CD14-positive monocyte (primary cell): ENCODE results near the gene VAT1. TPM values are rescaled to one million over a fixed set of nuclear protein-coding genes. Genes with fewer than 3 reads are reported as not detected.

Experiments
- DNase-seq, 3 donors: peaks; one replicate each; pipeline ENCODE4 v3.0.0-alpha.2; 2011 to 2022
- H2AFZ ChIP-seq: 2 replicates; pipeline ENCODE4 v1.6.0; 2012; ENCODE audit warnings: mild to moderate bottlenecking, low read depth, low read length, inconsistent platforms; ENCODE audit not compliant: insufficient read depth, poor library complexity, severe bottlenecking
- H3K27ac ChIP-seq, 2 donors: 1 replicate in 1 of 2; 2 replicates in 1 of 2; pipeline ENCODE4 v1.5.1; 2012 to 2013; ENCODE audit warnings: low read length in 2 of 2, control low read depth in 1 of 2, inconsistent platforms in 1 of 2, low read depth in 1 of 2, mild to moderate bottlenecking in 1 of 2
- H3K27me3 ChIP-seq, 2 donors: one replicate each; pipeline versions ENCODE4 v1.6.0 to v1.6.1; 2011 to 2013; ENCODE audit warnings: low read length in 2 of 2; ENCODE audit not compliant: control insufficient read depth in 2 of 2, insufficient read depth in 2 of 2
- H3K36me3 ChIP-seq, 2 donors: replicated peaks in 1 of 2; 1 replicate in 1 of 2; 2 replicates in 1 of 2; pipeline versions ENCODE4 v1.5.1 to v1.6.1; 2012 to 2013; ENCODE audit warnings: low read length in 2 of 2, control low read depth in 1 of 2, inconsistent platforms in 1 of 2, mild to moderate bottlenecking in 1 of 2; ENCODE audit not compliant: insufficient read depth in 2 of 2, control insufficient read depth in 1 of 2
- H3K4me1 ChIP-seq, 2 donors: 1 replicate in 1 of 2; 2 replicates in 1 of 2; pipeline versions ENCODE4 v1.5.1 to v1.6.1; 2012 to 2013; ENCODE audit warnings: low read length in 2 of 2, control low read depth in 1 of 2, inconsistent platforms in 1 of 2, mild to moderate bottlenecking in 1 of 2, moderate library complexity in 1 of 2; ENCODE audit not compliant: insufficient read depth in 2 of 2, control insufficient read depth in 1 of 2
- H3K4me2 ChIP-seq: replicated peaks from 2 replicates; pipeline ENCODE3; 2012; ENCODE audit warnings: low read length, moderate library complexity, mild to moderate bottlenecking; ENCODE audit not compliant: poor library complexity, severe bottlenecking; ENCODE audit errors: extremely low read depth
- H3K4me3 ChIP-seq, 3 experiments: fragments of 200-600 bp in 1 of 3; sonication (generic) in 1 of 3; replicated peaks in 1 of 3; 1 replicate in 2 of 3; 2 replicates in 1 of 3; pipeline ENCODE4 v1.5.1; 2011 to 2013; ENCODE audit warnings: low read length in 3 of 3, mild to moderate bottlenecking in 3 of 3, control low read depth in 2 of 3, low read depth in 2 of 3, inconsistent platforms in 1 of 3, moderate library complexity in 1 of 3
- H3K79me2 ChIP-seq: 2 replicates; pipeline ENCODE4 v1.6.0; 2012; ENCODE audit warnings: mild to moderate bottlenecking, control low read depth, inconsistent platforms, low read length, moderate library complexity; ENCODE audit not compliant: insufficient read depth
- H3K9ac ChIP-seq: 2 replicates; pipeline ENCODE4 v1.6.0; 2017; ENCODE audit warnings: low read length, mild to moderate bottlenecking; ENCODE audit not compliant: insufficient read depth, poor library complexity, severe bottlenecking
- H3K9me3 ChIP-seq, 2 donors: replicated peaks in 1 of 2; 1 replicate in 1 of 2; 2 replicates in 1 of 2; pipeline versions ENCODE4 v1.5.1 to v1.6.1; 2012 to 2013; ENCODE audit warnings: low read length in 2 of 2, control low read depth in 1 of 2; ENCODE audit not compliant: control insufficient read depth in 1 of 2, insufficient read depth in 1 of 2
- H4K20me1 ChIP-seq: 2 replicates; pipeline ENCODE4 v1.6.0; 2012; ENCODE audit warnings: mild to moderate bottlenecking, low read length, control low read depth, moderate library complexity; ENCODE audit not compliant: insufficient read depth
- H3K27ac Mint-ChIP-seq, 7 donors: one replicate each; pipeline ENCODE4 v1.8.0; 2020; ENCODE audit warnings: mild to moderate bottlenecking in 7 of 7, mixed read lengths in 7 of 7, moderate library complexity in 6 of 7, inconsistent platforms in 2 of 7
- H3K27me3 Mint-ChIP-seq, 3 donors: one replicate each; pipeline ENCODE4 v1.8.0; 2021 to 2022; ENCODE audit warnings: low read depth in 3 of 3, mild to moderate bottlenecking in 3 of 3, mixed read lengths in 3 of 3, moderate library complexity in 3 of 3, inconsistent platforms in 1 of 3
- H3K36me3 Mint-ChIP-seq, 2 donors: one replicate each; pipeline ENCODE4 v1.8.0; 2020; ENCODE audit warnings: mixed read lengths in 2 of 2, inconsistent platforms in 1 of 2, mild to moderate bottlenecking in 1 of 2
- H3K4me1 Mint-ChIP-seq: one replicate; pipeline ENCODE4 v1.8.0; 2020; ENCODE audit warnings: mild to moderate bottlenecking, mixed read lengths
- H3K4me3 Mint-ChIP-seq, 2 donors: one replicate each; pipeline ENCODE4 v1.8.0; 2020; ENCODE audit warnings: mild to moderate bottlenecking in 2 of 2, mixed read lengths in 2 of 2, moderate library complexity in 1 of 2
- H3K9me3 Mint-ChIP-seq, 7 donors: one replicate each; pipeline ENCODE4 v1.8.0; 2020 to 2022; ENCODE audit warnings: mixed read lengths in 7 of 7, mild to moderate bottlenecking in 6 of 7, moderate library complexity in 6 of 7, inconsistent platforms in 2 of 7
- CTCF ChIP-seq: fragments of 200-600 bp; IDR thresholded peaks from one replicate; pipeline ENCODE4 v1.8.0; 2022; ENCODE audit warnings: antibody characterized with exemption, mild to moderate bottlenecking
- WGBS: methylation state at CpG from one replicate; pipeline ENCODE4 v1.1.5; 2013; ENCODE audit warnings: missing lambda C conversion rate; ENCODE audit not compliant: insufficient coverage; 5-methylcytosine and 5-hydroxymethylcytosine counted together
- intact Hi-C, 2 donors: fragments of 100-400 bp; cut with micrococcal nuclease; formaldehyde crosslinking; loops; one replicate each; pipeline versions ENCODE4 v1.15.0 to v1.15.1; 2023
- polyA plus RNA-seq, 3 donors: library from polyadenylated mRNA; depleted of rRNA in 1 of 3; unstranded in 2 of 3; stranded (reverse) in 1 of 3; fragments of 300-500 nt in 2 of 3; fragments of >200 nt in 1 of 3; fragmentation: Illumina TruSeq in 2 of 3; gene quantifications; 1 replicate in 2 of 3; 2 replicates in 1 of 3; pipeline ENCODE4 v1.2.3, GENCODE V29; 2012 to 2021

VAT1 gene
- polyA plus RNA-seq, 3 donors = 12.7 to 39.5 (median 38.0) TPM

- H3K36me3 ChIP-seq = peaks cover 2 to 4% of the 10 kb centered on the region in 2 donors
- peaks cover 52% of the 10 kb centered on the region for H3K4me1 Mint-ChIP-seq
- peaks cover 8 to 21% (median 16%) of the 10 kb centered on the region in 3 donors for H3K27me3 Mint-ChIP-seq
- H4K20me1 ChIP-seq = peaks cover 17% of the 10 kb centered on the region
- peaks cover 0 to 15% of the 10 kb centered on the region in 2 donors for H3K27me3 ChIP-seq
- peak overlapping the region; percentile 96 for H2AFZ ChIP-seq
- H3K36me3 Mint-ChIP-seq = peaks cover 6 to 12% of the 10 kb centered on the region in 2 donors
- peaks cover 53 to 58% of the 10 kb centered on the region in 2 donors for H3K4me1 ChIP-seq
- no peaks in the 10 kb centered on the region for H3K9me3 ChIP-seq
- DNase-seq = peak; percentile 59 to 76 (median 62)
- H3K27ac Mint-ChIP-seq = peak overlapping the region; percentile 25 to 87 (median 85)
- no peak for TF ChIP-seq CTCF
- H3K4me3 Mint-ChIP-seq = peak overlapping the region; percentile 94 to 96
- H3K4me2 ChIP-seq = peak overlapping the region; percentile 100
- peaks cover 19% of the 10 kb centered on the region for H3K79me2 ChIP-seq
- peak overlapping the region in 1 of 2 donors; percentile 31 for H3K27ac ChIP-seq
- WGBS = 43% methylated on average over 6 of the region's 40 CpGs
- intact Hi-C loops = loop anchor here in 1 of 2 donors (10.0 kb wide), 2 partner anchors 104 to 154 kb away; partner anchors contain the start of genes BRCA1 and NBR1
- peak overlapping the region; percentile 78 for H3K9ac ChIP-seq
- H3K9me3 Mint-ChIP-seq = peaks cover 0 to 3% (median 0%) of the 10 kb centered on the region in 7 donors
- peak overlapping the region; percentile 72 to 94 (median 90) for H3K4me3 ChIP-seq
Measured at GRCh38 chr17:43020789-43021740, 1.1 kb downstream of the VAT1 start.

GRCh38 chr17:43020030-43020621 is 2.1 kb downstream of the VAT1 start:
- no peak overlapping the region for H3K9ac ChIP-seq
- Mint-ChIP-seq H3K27ac (peak overlapping the region in 6 of 7 donors; percentile 62 to 85 (median 77)), H3K4me1 (peaks cover 57% of the 10 kb centered on the region), H3K27me3 (peaks cover 5 to 13% (median 8%) of the 10 kb centered on the region in 3 donors), H3K9me3 (peaks cover 0 to 2% (median 0%) of the 10 kb centered on the region in 7 donors), H3K36me3 (peaks cover 15 to 17% of the 10 kb centered on the region in 2 donors), H3K4me3 (peak overlapping the region; percentile 60 to 64)
- peaks cover 19% of the 10 kb centered on the region for H3K79me2 ChIP-seq
- peaks cover 17% of the 10 kb centered on the region for H4K20me1 ChIP-seq
- no peak for TF ChIP-seq CTCF
- peaks cover 7 to 13% of the 10 kb centered on the region in 2 donors for H3K36me3 ChIP-seq
- intact Hi-C loops = loop anchor here in 1 of 2 donors (10.0 kb wide), 2 partner anchors 105 to 155 kb away; partner anchors contain the start of genes BRCA1 and NBR1
- no CpG with 5 or more reads among the region's 6 CpGs for WGBS
- H3K4me2 ChIP-seq = peak overlapping the region; percentile 100
- H2AFZ ChIP-seq = peak overlapping the region; percentile 57
- H3K27ac ChIP-seq = no peak overlapping the region
- DNase-seq = no peak
- peak overlapping the region in 1 of 3 experiments; percentile 30 for H3K4me3 ChIP-seq
- no peaks in the 10 kb centered on the region for H3K9me3 ChIP-seq
- H3K27me3 ChIP-seq = peaks cover 0 to 6% of the 10 kb centered on the region in 2 donors
- H3K4me1 ChIP-seq = peaks cover 53 to 58% of the 10 kb centered on the region in 2 donors
